ENCODE data around the gene DPM3. TPM values are rescaled to one million over a fixed set of nuclear protein-coding genes. Genes with fewer than 3 reads are reported as not detected.

Gene DPM3, protein sequence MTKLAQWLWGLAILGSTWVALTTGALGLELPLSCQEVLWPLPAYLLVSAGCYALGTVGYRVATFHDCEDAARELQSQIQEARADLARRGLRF
- 8.5 and 22.2 TPM in 2 replicates for total RNA-seq

GRCh38 chr1:155139895-155140629, at the start of gene DPM3:
Gene DPM3, minus strand, starts transcription at chr1:155140531. Its CDS starts 291 bp downstream, at chr1:155140240.

GRCh38 chr1:155173478-155174323, 33.4 kb upstream of the DPM3 start, which contains the start of gene TRIM46:
Gene TRIM46, plus strand, starts transcription at chr1:155173849. Its CDS starts 118 bp downstream, at chr1:155173967.

GRCh38 chr1:155172732-155173477, 32.6 kb upstream of the DPM3 start, which contains the start of gene KRTCAP2:
Gene KRTCAP2, minus strand, starts transcription at chr1:155173304. Its CDS starts 80 bp downstream, at chr1:155173224.

GRCh38 chr1:155135415-155136028, 4.8 kb downstream of the DPM3 start, which contains the start of gene SLC50A1:
Gene SLC50A1, plus strand, starts transcription at chr1:155135852. Its CDS starts 60 bp downstream, at chr1:155135912.

DNA sequence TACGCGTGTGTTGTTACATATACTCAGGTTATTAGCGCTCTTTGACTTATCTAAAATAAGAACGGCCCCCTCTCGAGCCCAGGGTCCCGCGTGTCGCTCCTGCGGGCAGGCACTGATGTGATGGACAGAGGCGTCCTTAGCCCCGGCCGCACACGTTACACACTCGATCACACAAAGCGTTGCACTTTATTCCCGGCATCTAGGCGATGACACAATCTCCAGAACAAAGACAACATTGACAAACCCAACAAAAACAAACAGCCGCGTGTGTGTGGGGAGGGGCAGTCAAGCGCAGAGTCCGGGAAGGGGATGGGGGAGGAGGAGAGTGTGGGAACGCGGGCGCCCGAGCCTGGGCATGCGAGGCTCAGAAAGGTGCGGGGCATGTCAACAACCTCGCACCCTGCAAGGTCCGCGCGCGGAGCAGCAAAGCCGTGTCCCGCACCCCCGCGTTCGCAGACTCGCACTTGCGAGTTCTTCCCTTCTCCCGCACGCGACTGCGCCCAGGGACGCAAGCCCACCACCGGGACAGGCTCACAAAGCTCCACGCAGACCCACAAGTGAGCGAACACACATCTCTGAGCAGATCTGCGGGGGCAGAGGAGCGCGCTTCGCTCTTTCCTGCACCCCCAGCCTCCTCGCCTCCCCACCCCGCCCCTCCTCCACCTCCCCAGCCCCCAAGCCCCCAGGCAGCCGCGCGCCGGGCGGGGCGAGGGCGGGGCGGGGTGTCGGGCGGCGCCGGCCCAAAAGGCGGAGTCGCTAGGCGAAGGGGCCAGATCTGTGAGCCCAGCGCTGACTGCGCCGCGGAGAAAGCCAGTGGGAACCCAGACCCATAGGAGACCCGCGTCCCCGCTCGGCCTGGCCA, 13.0 kb downstream of the DPM3 start, which contains the start of gene EFNA1:
Gene EFNA1 (plus strand): TSS at position 772 of the 862 bp plus-strand sequence. CDS start 102 bp downstream, outside the sequence.

Other genes with a start within 250 kb of the DPM3 start
- 14.7 and 14.8 TPM in 2 replicates for gene PMVK, start 203.8 kb downstream of the DPM3 start, total RNA-seq
- gene PBXIP1, start 184.4 kb downstream of the DPM3 start, total RNA-seq, result 22.6 and 72.8 TPM in 2 replicates
- gene PYGO2, start 178.7 kb downstream of the DPM3 start, total RNA-seq, result 11.6 and 15.4 TPM in 2 replicates
- gene SHC1, start 169.8 kb downstream of the DPM3 start, total RNA-seq, result 216 and 401 TPM in 2 replicates
- 27.0 and 58.1 TPM in 2 replicates for gene CKS1B, start 165.8 kb downstream of the DPM3 start, total RNA-seq
- 49.9 and 57.1 TPM in 2 replicates for gene FLAD1, start 157.2 kb downstream of the DPM3 start, total RNA-seq
- gene LENEP, start 146.9 kb downstream of the DPM3 start, total RNA-seq, result 1.00 TPM in 1 of 2 replicates, not detected in the other
- gene ZBTB7B, start 137.7 kb downstream of the DPM3 start, total RNA-seq, result 57.8 and 70.3 TPM in 2 replicates
- gene DCST2, start 106.8 kb downstream of the DPM3 start, total RNA-seq, result 0.34 and 0.36 TPM in 2 replicates
- gene DCST1, start 106.7 kb downstream of the DPM3 start, total RNA-seq, result not detected in 2 replicates
- gene ADAM15, start 89.2 kb downstream of the DPM3 start, total RNA-seq, result 178 and 228 TPM in 2 replicates
- gene EFNA4, start 76.8 kb downstream of the DPM3 start, total RNA-seq, result 5.5 and 8.8 TPM in 2 replicates
- 4.1 and 8.4 TPM in 2 replicates for gene EFNA3, start 61.7 kb downstream of the DPM3 start, total RNA-seq
- gene EFNA1, start 12.7 kb downstream of the DPM3 start, total RNA-seq, result 17.4 and 73.1 TPM in 2 replicates
- 46.0 and 177 TPM in 2 replicates for gene SLC50A1, start 4.7 kb downstream of the DPM3 start, total RNA-seq
- gene KRTCAP2, start 32.8 kb upstream of the DPM3 start, total RNA-seq, result 92.3 and 125 TPM in 2 replicates
- gene TRIM46, start 33.3 kb upstream of the DPM3 start, total RNA-seq, result 0.34 and 1.3 TPM in 2 replicates
- 11.3 and 19.6 TPM in 2 replicates for gene THBS3, start 67.4 kb upstream of the DPM3 start, total RNA-seq
- 25.9 and 49.2 TPM in 2 replicates for gene MTX1, start 68.2 kb upstream of the DPM3 start, total RNA-seq
- gene ENTREP3, start 115.0 kb upstream of the DPM3 start, total RNA-seq, result 4.4 and 9.6 TPM in 2 replicates
- 38.3 and 47.0 TPM in 2 replicates for gene SCAMP3, start 121.8 kb upstream of the DPM3 start, total RNA-seq
- 19.5 and 28.3 TPM in 2 replicates for gene CLK2, start 133.0 kb upstream of the DPM3 start, total RNA-seq
- gene HCN3, start 136.9 kb upstream of the DPM3 start, total RNA-seq, result 0.68 and 1.1 TPM in 2 replicates
- gene PKLR, start 160.9 kb upstream of the DPM3 start, total RNA-seq, result under 0.01 TPM in 1 of 2 replicates, not detected in the other
- gene FDPS, start 168.3 kb upstream of the DPM3 start, total RNA-seq, result 134 and 144 TPM in 2 replicates
- 20.6 and 20.8 TPM in 2 replicates for gene RUSC1, start 180.4 kb upstream of the DPM3 start, total RNA-seq